Trophoblast cell (in vitro differentiated cells and primary cell): ENCODE measurements around the gene THOC6.

Source experiments
- DNase-seq, 2 donors: peaks; one replicate each; pipeline ENCODE4 v3.0.0-alpha.2; 2016
- H2AFZ ChIP-seq: 2 replicates; pipeline ENCODE4 v1.6.1; 2013; ENCODE audit warnings: low read length, moderate library complexity, mild to moderate bottlenecking; ENCODE audit not compliant: insufficient read depth, poor library complexity
- H2AK5ac ChIP-seq: 2 replicates; pipeline ENCODE4 v1.6.1; 2013; ENCODE audit warnings: mild to moderate bottlenecking, low read length
- H2BK120ac ChIP-seq: 2 replicates; pipeline ENCODE4 v1.6.1; 2013; ENCODE audit warnings: low read length, mild to moderate bottlenecking, moderate library complexity; ENCODE audit not compliant: insufficient read depth, poor library complexity
- H2BK12ac ChIP-seq: 2 replicates; pipeline ENCODE4 v1.6.1; 2013; ENCODE audit warnings: mild to moderate bottlenecking, low read length, moderate library complexity
- H2BK5ac ChIP-seq: 2 replicates; pipeline ENCODE4 v1.6.1; 2013; ENCODE audit warnings: low read length, low read depth, moderate library complexity, mild to moderate bottlenecking; ENCODE audit not compliant: poor library complexity
- H3K14ac ChIP-seq: 2 replicates; pipeline ENCODE4 v1.6.1; 2013; ENCODE audit warnings: mild to moderate bottlenecking, low read length
- H3K18ac ChIP-seq: 2 replicates; pipeline ENCODE4 v1.6.1; 2013; ENCODE audit warnings: mild to moderate bottlenecking, low read length
- H3K23ac ChIP-seq: 2 replicates; pipeline ENCODE4 v1.6.1; 2013; ENCODE audit warnings: low read length
- H3K27ac ChIP-seq: 2 replicates; pipeline ENCODE4 v1.5.1; 2013; ENCODE audit warnings: low read depth, mild to moderate bottlenecking, inconsistent platforms, low read length, moderate library complexity
- H3K27me3 ChIP-seq: 2 replicates; pipeline ENCODE4 v1.6.1; 2013; ENCODE audit warnings: inconsistent platforms, mild to moderate bottlenecking, low read length, moderate library complexity; ENCODE audit not compliant: insufficient read depth
- H3K36me3 ChIP-seq, 2 experiments: 1 replicate in 1 of 2; 2 replicates in 1 of 2; pipeline ENCODE4 v1.6.1; 2013; ENCODE audit warnings: low read length in 2 of 2, mild to moderate bottlenecking in 2 of 2, moderate library complexity in 1 of 2; ENCODE audit not compliant: insufficient read depth in 2 of 2, control insufficient read depth in 1 of 2
- H3K4ac ChIP-seq: 2 replicates; pipeline ENCODE4 v1.6.1; 2013; ENCODE audit warnings: low read depth, mild to moderate bottlenecking, low read length, moderate library complexity
- H3K4me1 ChIP-seq, 2 experiments: 1 replicate in 1 of 2; 2 replicates in 1 of 2; pipeline ENCODE4 v1.6.1; 2013; ENCODE audit warnings: low read length in 2 of 2, mild to moderate bottlenecking in 2 of 2, moderate library complexity in 1 of 2; ENCODE audit not compliant: insufficient read depth in 2 of 2, control insufficient read depth in 1 of 2
- H3K4me2 ChIP-seq: 2 replicates; pipeline ENCODE4 v1.6.1; 2013; ENCODE audit warnings: inconsistent platforms, mild to moderate bottlenecking, low read length, moderate library complexity
- H3K4me3 ChIP-seq: 2 replicates; pipeline ENCODE4 v1.5.1; 2013; ENCODE audit warnings: mild to moderate bottlenecking, low read depth, low read length, inconsistent platforms
- H3K79me1 ChIP-seq: one replicate; pipeline ENCODE4 v1.6.1; 2013; ENCODE audit warnings: low read length
- H3K79me2 ChIP-seq: 2 replicates; pipeline ENCODE4 v1.6.1; 2013; ENCODE audit warnings: low read length, mild to moderate bottlenecking; ENCODE audit not compliant: control insufficient read depth, insufficient read depth, poor library complexity
- H3K9ac ChIP-seq: 2 replicates; pipeline ENCODE4 v1.6.1; 2013; ENCODE audit warnings: mild to moderate bottlenecking, low read length
- H3K9me3 ChIP-seq: 2 replicates; pipeline ENCODE4 v1.6.1; 2013; ENCODE audit warnings: low read depth, mild to moderate bottlenecking, control low read depth, inconsistent platforms, low read length; ENCODE audit not compliant: insufficient read depth
- H4K12ac ChIP-seq: 2 replicates; pipeline ENCODE4 v1.6.1; 2013; ENCODE audit warnings: low read depth, mild to moderate bottlenecking, low read length, moderate library complexity
- H4K8ac ChIP-seq: 2 replicates; pipeline ENCODE4 v1.6.1; 2013; ENCODE audit warnings: low read depth, mild to moderate bottlenecking, low read length, moderate library complexity
- H4K91ac ChIP-seq: one replicate; pipeline ENCODE4 v1.6.1; 2013; ENCODE audit warnings: low read depth, mild to moderate bottlenecking, low read length, moderate library complexity
- WGBS: extraction: QIAGEN DNeasy Blood & Tissue Kit; methylation state at CpG from one replicate; pipeline ENCODE4 v1.1.7; 2013; ENCODE audit warnings: missing lambda C conversion rate; ENCODE audit not compliant: insufficient read length, insufficient coverage; ENCODE audit errors: extremely low coverage; 5-methylcytosine and 5-hydroxymethylcytosine counted together

The THOC6 gene

DNA sequence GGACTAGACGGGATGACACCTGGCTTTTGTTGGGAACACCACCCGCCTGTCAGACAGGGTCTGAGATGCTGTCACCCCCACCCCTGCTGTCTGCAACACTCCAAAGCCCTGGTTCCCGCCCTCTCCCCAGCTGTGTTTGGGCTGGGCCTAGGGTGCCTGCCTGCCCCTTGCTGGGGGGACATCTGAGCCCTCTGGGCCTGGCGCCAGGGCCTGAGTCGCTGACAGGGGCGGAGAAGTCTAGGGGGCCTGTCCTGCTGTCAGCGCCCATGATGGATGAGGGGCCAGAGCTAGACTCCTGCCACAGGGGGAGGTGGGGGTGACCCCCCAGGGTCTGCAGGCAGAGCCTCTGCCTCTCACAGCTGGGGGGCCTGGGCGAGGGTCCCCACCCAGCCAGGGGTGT lies 36.0 kb upstream of the THOC6 start:
- DNase-seq = no peak
- WGBS = no CpG with 5 or more reads among the region's 8 CpGs
- Histone ChIP-seq H3K9ac (no peak overlapping the region), H3K36me3 (no peaks in the 10 kb centered on the region), H2AK5ac (no peak overlapping the region), H2AFZ (no peak overlapping the region), H3K4ac (no peak overlapping the region), H3K79me1 (no peaks in the 10 kb centered on the region), H2BK120ac (no peak overlapping the region), H4K12ac (no peak overlapping the region), H3K79me2 (no peaks in the 10 kb centered on the region), H3K4me1 (peaks cover 6 to 10% of the 10 kb centered on the region in 2 experiments), H3K27me3 (no peaks in the 10 kb centered on the region), H3K18ac (no peak overlapping the region), H2BK5ac (no peak overlapping the region), H3K4me3 (no peak overlapping the region), H3K9me3 (no peaks in the 10 kb centered on the region), H3K23ac (no peak overlapping the region), H3K4me2 (no peak overlapping the region), H2BK12ac (no peak overlapping the region), H3K14ac (no peak overlapping the region), H4K91ac (no peak overlapping the region), H3K27ac (no peak overlapping the region), H4K8ac (no peak overlapping the region)

DNA sequence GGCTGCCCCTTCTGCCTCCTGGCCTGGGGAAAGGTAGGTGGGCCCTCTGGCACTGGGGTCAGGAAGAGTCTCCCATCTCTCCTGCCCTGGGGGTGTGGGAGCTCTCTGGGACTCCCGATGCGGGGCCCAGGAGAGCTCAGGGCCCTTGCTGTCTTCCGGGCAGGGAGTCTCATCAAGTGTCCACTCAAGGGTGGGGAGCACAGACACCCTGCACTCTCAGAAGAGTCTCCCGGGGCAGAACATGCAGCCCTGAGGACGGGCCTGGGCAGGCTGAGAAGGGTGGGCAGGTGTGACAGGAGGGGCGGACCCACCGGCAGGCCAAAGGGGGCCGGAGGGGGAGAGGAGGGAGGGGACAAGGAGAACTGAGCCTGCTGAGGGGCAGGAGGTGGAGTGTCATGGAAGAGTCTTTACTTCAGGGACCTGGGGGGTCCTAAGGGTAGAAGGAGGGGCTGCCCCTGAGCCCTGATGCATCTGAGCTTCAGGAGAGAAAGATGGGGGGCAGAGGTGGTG lies 35.2 kb upstream of the THOC6 start:
- Histone ChIP-seq H2AK5ac (no peak overlapping the region), H3K4ac (no peak overlapping the region), H4K8ac (no peak overlapping the region), H3K36me3 (no peaks in the 10 kb centered on the region), H4K12ac (no peak overlapping the region), H3K27me3 (no peaks in the 10 kb centered on the region), H3K14ac (no peak overlapping the region), H2AFZ (no peak overlapping the region), H3K79me2 (no peaks in the 10 kb centered on the region), H3K9ac (no peak overlapping the region), H3K4me3 (no peak overlapping the region), H2BK5ac (no peak overlapping the region), H3K18ac (no peak overlapping the region), H3K27ac (no peak overlapping the region), H2BK120ac (no peak overlapping the region), H3K9me3 (no peaks in the 10 kb centered on the region), H3K4me1 (peaks cover 6 to 8% of the 10 kb centered on the region in 2 experiments), H3K4me2 (no peak overlapping the region), H3K23ac (no peak overlapping the region), H4K91ac (no peak overlapping the region), H3K79me1 (no peaks in the 10 kb centered on the region), H2BK12ac (no peak overlapping the region)
- WGBS = no CpG with 5 or more reads among the region's 8 CpGs
- no peak for DNase-seq

DNA sequence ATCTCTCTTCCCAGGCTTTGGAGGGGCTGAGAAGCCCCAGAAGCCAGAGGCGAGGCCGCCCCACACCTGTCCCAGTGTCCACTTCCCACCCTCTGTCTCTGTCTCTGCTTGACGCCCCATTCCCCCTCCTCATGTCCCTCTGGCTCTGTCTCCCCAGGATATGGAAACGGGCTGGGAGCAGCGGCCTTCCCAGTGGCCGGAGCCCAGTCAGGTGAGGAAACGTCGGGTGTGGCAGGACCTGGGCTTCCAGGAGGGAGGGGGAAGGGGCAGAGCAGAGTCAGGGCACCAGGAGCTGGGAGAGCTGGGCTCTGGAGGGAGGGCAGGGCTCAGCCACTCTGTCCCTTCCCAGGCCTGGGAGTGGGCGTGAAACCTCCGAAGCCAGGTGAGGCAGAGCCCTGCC lies 32.9 kb upstream of the THOC6 start:
- Histone ChIP-seq H3K4me2 (no peak overlapping the region), H3K9me3 (no peaks in the 10 kb centered on the region), H2AK5ac (no peak overlapping the region), H3K27me3 (no peaks in the 10 kb centered on the region), H3K36me3 (no peaks in the 10 kb centered on the region), H3K4ac (no peak overlapping the region), H2AFZ (no peak overlapping the region), H3K79me1 (no peaks in the 10 kb centered on the region), H3K18ac (no peak overlapping the region), H3K27ac (no peak overlapping the region), H3K23ac (no peak overlapping the region), H4K8ac (no peak overlapping the region), H2BK12ac (no peak overlapping the region), H4K91ac (no peak overlapping the region), H3K79me2 (no peaks in the 10 kb centered on the region), H3K14ac (no peak overlapping the region), H2BK120ac (no peak overlapping the region), H3K9ac (no peak overlapping the region), H4K12ac (no peak overlapping the region), H3K4me3 (no peak overlapping the region), H2BK5ac (no peak overlapping the region), H3K4me1 (peaks cover 6 to 8% of the 10 kb centered on the region in 2 experiments)
- WGBS = no CpG with 5 or more reads among the region's 10 CpGs
- no peak for DNase-seq

DNA sequence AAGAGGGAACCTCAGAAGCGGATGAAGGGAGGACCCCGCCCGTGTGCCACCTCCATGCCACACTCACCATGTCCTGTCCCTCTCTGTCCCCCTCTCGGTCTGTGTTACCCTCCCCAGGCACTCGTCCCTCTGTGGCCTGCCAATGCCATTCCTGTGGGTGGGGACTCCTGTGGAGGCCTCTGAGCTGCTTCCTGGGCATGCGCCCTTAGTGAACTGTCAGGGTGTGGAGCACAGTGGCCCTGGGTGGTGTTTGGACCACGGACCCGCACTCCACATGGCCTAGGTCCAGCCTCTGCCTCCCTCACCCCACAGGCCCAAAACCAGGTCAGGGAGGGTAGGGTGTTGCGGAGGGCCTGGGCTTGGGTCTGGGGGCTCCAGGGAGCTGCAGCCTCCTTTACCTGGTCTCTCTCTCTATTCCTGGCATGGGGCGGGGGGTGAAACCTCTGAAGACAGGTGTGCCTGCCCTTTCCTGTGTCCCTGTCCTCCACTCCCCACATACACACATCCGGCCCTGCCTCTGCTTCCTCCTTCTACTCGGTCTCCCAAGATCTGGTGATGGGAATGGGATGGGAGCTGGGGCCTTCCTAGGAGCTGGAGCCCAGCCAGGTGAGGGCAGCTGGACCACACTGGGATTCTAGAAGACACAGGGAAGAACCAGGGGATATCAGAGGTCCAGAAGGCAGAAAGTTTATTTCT lies 32.1 kb upstream of the THOC6 start:
- Histone ChIP-seq H3K27ac (no peak overlapping the region), H3K4me1 (peaks cover 6 to 8% of the 10 kb centered on the region in 2 experiments), H4K12ac (no peak overlapping the region), H3K18ac (no peak overlapping the region), H3K4me2 (no peak overlapping the region), H3K9ac (no peak overlapping the region), H2AFZ (no peak overlapping the region), H3K27me3 (no peaks in the 10 kb centered on the region), H2BK120ac (no peak overlapping the region), H3K79me2 (no peaks in the 10 kb centered on the region), H4K8ac (no peak overlapping the region), H3K4me3 (no peak overlapping the region), H3K14ac (no peak overlapping the region), H4K91ac (no peak overlapping the region), H3K9me3 (no peaks in the 10 kb centered on the region), H2AK5ac (no peak overlapping the region), H3K36me3 (no peaks in the 10 kb centered on the region), H2BK12ac (no peak overlapping the region), H3K4ac (no peak overlapping the region), H3K23ac (no peak overlapping the region), H3K79me1 (no peaks in the 10 kb centered on the region), H2BK5ac (no peak overlapping the region)
- no CpG with 5 or more reads among the region's 12 CpGs for WGBS
- no peak for DNase-seq
